K562 (cell line): ENCODE measurements around the gene RAD54L. TPM values are rescaled to one million over a fixed set of nuclear protein-coding genes. Genes with fewer than 3 reads are reported as not detected.

Experiments used
- ATAC-seq: fragments of 200-7000 bp; cut with Tn5 transposase; 3 replicates; pipeline ENCODE4 v1.9.1; 2020; ENCODE audit warnings: moderate library complexity
- BruUV-seq: library from RNA; stranded (reverse); fragments of 400-500 nt; replicated peaks from 2 replicates; lab custom pipeline; 2021; lab: Mats Ljungman, UMichigan
- CTCF ChIA-PET: fragments of 300-600 bp; formaldehyde crosslinking; extraction: SDS; loops from one replicate; lab custom pipeline; 2021; ENCODE audit warnings: low intra/inter-chr PET ratio; lab: Yijun Ruan, JAX
- POLR2A ChIA-PET: fragments of 300-600, 350-650 bp; sonication (Branson Sonifier 250); formaldehyde crosslinking; extraction: SDS; loops from one replicate; lab custom pipeline; 2021; ENCODE audit warnings: antibody characterized with exemption, inconsistent platforms; lab: Yijun Ruan, JAX
- DNase-seq, 4 experiments: peaks; one replicate each; pipeline versions ENCODE4 v3.0.0 to v3.0.0-alpha.2; 2011 to 2018; ENCODE audit warnings: low spot score in 3 of 4, mixed read lengths in 3 of 4; ENCODE audit errors: extremely low read depth in 1 of 4
- FAIRE-seq: peaks from 2 replicates; lab custom pipeline; 2011; peaks lifted over from hg19 to GRCh38; lab: Jason Lieb, UNC
- H2AFZ ChIP-seq: 2 replicates; pipeline ENCODE4 v1.6.0; 2011; ENCODE audit warnings: low read depth, low read length, control low read depth, inconsistent platforms
- H3K27ac ChIP-seq: fragments of 200-600 bp; 3 replicates; pipeline ENCODE4 v1.8.0; 2011; ENCODE audit warnings: low read depth, mild to moderate bottlenecking, control low read depth, inconsistent platforms, low read length, moderate library complexity, mixed read lengths; ENCODE audit errors: extremely low read depth
- H3K27me3 ChIP-seq, 2 experiments: fragments of 300-600 bp in 1 of 2; 2 replicates in 1 of 2; 3 replicates in 1 of 2; pipeline versions ENCODE4 v1.6.0 to v1.8.0; 2011; ENCODE audit warnings: inconsistent platforms in 2 of 2, low read length in 2 of 2, mild to moderate bottlenecking in 1 of 2, mixed read lengths in 1 of 2, moderate library complexity in 1 of 2; ENCODE audit not compliant: control insufficient read depth in 2 of 2, insufficient read depth in 2 of 2
- H3K36me3 ChIP-seq: fragments of 300-600 bp; 3 replicates; pipeline ENCODE4 v1.8.0; 2011; ENCODE audit warnings: mild to moderate bottlenecking, low read length, inconsistent platforms; ENCODE audit not compliant: control insufficient read depth, insufficient read depth
- H3K4me1 ChIP-seq, 2 experiments: fragments of 200-600 bp in 1 of 2; replicated peaks in 1 of 2; 2 replicates in 1 of 2; 3 replicates in 1 of 2; pipeline versions ENCODE4 v1.5.1 to v1.8.0; 2011; ENCODE audit warnings: inconsistent platforms in 2 of 2, low read length in 2 of 2, mild to moderate bottlenecking in 1 of 2, mixed read lengths in 1 of 2, moderate library complexity in 1 of 2; ENCODE audit not compliant: control insufficient read depth in 2 of 2, insufficient read depth in 2 of 2
- H3K4me2 ChIP-seq: 2 replicates; pipeline ENCODE4 v1.6.1; 2011; ENCODE audit warnings: low read length, control low read depth, inconsistent platforms, mixed read lengths; ENCODE audit not compliant: insufficient read depth
- H3K4me3 ChIP-seq: fragments of 200-600 bp; sonication (generic), shearing (Covaris generic); 2 replicates; pipeline ENCODE4 v1.5.1; 2016; ENCODE audit warnings: control low read depth, inconsistent platforms
- H3K79me2 ChIP-seq: fragments of 200-600 bp; 3 replicates; pipeline ENCODE4 v1.8.0; 2011; ENCODE audit warnings: low read length, inconsistent platforms; ENCODE audit not compliant: control insufficient read depth, insufficient read depth
- H3K9ac ChIP-seq, 2 experiments: 2 replicates each; pipeline versions ENCODE4 v1.6.0 to v1.6.1; 2011; ENCODE audit warnings: low read depth in 2 of 2, low read length in 2 of 2, control low read depth in 1 of 2, inconsistent platforms in 1 of 2, mild to moderate bottlenecking in 1 of 2, mixed read lengths in 1 of 2; ENCODE audit not compliant: insufficient read depth in 1 of 2
- H3K9me1 ChIP-seq: one replicate; pipeline ENCODE4 v1.6.0; 2011; ENCODE audit warnings: inconsistent platforms, mild to moderate bottlenecking, low read length, moderate library complexity; ENCODE audit not compliant: control insufficient read depth, insufficient read depth
- H3K9me3 ChIP-seq: replicated peaks from 2 replicates; pipeline ENCODE4 v1.5.1; 2011; ENCODE audit warnings: low read depth, low read length, inconsistent platforms; ENCODE audit not compliant: control insufficient read depth, insufficient read depth
- H4K20me1 ChIP-seq: replicated peaks from 2 replicates; pipeline ENCODE4 v1.6.1; 2011; ENCODE audit warnings: low read length, inconsistent platforms, mixed read lengths; ENCODE audit not compliant: control insufficient read depth, insufficient read depth
- CREB1 ChIP-seq, 2 experiments: sonication (generic) in 1 of 2; formaldehyde crosslinking in 1 of 2; IDR thresholded peaks; 2 replicates each; pipeline versions ENCODE4 v1.6.1 to v1.8.0; 2012 to 2022; ENCODE audit warnings: inconsistent platforms in 1 of 2, mild to moderate bottlenecking in 1 of 2, missing genetic modification reagents in 1 of 2, moderate library complexity in 1 of 2
- MAFF ChIP-seq: IDR thresholded peaks from 2 replicates; pipeline ENCODE4 v1.6.1; 2012; ENCODE audit warnings: low read length, improper control_type of control experiment
- MED1 ChIP-seq: sonication (generic); formaldehyde crosslinking; IDR thresholded peaks from 2 replicates; pipeline ENCODE4 v1.8.1; 2023; ENCODE audit warnings: missing genetic modification reagents, borderline replicate concordance
- NBN ChIP-seq: fragments of 450-650 bp; IDR thresholded peaks from 2 replicates; pipeline ENCODE4 v1.6.1; 2016; ENCODE audit warnings: low read depth, mild to moderate bottlenecking
- RFX1 ChIP-seq: fragments of 450-650 bp; IDR thresholded peaks from 2 replicates; pipeline ENCODE4 v1.6.1; 2016; ENCODE audit warnings: mild to moderate bottlenecking, moderate library complexity
- SIX5 ChIP-seq, 2 experiments: IDR thresholded peaks; 2 replicates each; pipeline ENCODE4 v1.6.1; 2011; ENCODE audit warnings: low read length in 2 of 2, borderline replicate concordance in 1 of 2, low read depth in 1 of 2, mild to moderate bottlenecking in 1 of 2, moderate library complexity in 1 of 2; ENCODE audit not compliant: insufficient read depth in 1 of 2
- ZNF644 ChIP-seq: fragments of 200-800 bp; sonication (Bioruptor generic); IDR thresholded peaks from 2 replicates; pipeline ENCODE4 v1.6.1; 2016; ENCODE audit warnings: low read depth, missing genetic modification characterization, missing compliant biosample characterization
- WGBS: fragments of 100-300 bp; shearing (Covaris generic); methylation state at CpG from one replicate; pipeline ENCODE4 v1.1.6; 2016; ENCODE audit warnings: low coverage, mixed read lengths; ENCODE audit not compliant: insufficient coverage; ENCODE audit errors: missing lambda C conversion rate; 5-methylcytosine and 5-hydroxymethylcytosine counted together
- in situ Hi-C: fragments of 300-500 bp; cut with MboI; formaldehyde crosslinking; loops from 4 replicates; pipeline ENCODE4 v1.15.0; 2018; ENCODE audit warnings: inconsistent platforms, mixed read lengths
- intact Hi-C: fragments of 100-400 bp; cut with micrococcal nuclease; formaldehyde crosslinking; loops from 2 replicates; pipeline ENCODE4 v1.14.2; 2022
- polyA plus RNA-seq, 8 experiments: library from polyadenylated mRNA; depleted of rRNA in 4 of 8; stranded (reverse) in 5 of 8; unstranded in 3 of 8; fragments of >200 nt; fragmentation: Nextera tagmentation in 2 of 8; fragmentation: Illumina TruSeq in 1 of 8; extraction: Ambion mirVana in 2 of 8; extraction: Trizol in 1 of 8; gene quantifications; 2 replicates each; pipeline versions ENCODE4 v1.2.1 to v1.2.3, GENCODE V29; 2011 to 2014; ENCODE audit warnings: inconsistent platforms in 1 of 8, missing spikeins in 1 of 8
- total RNA-seq, 7 experiments: library from RNA; depleted of rRNA in 6 of 7; stranded (reverse); fragments of >200 nt in 6 of 7; fragmentation: Illumina TruSeq in 2 of 7; extraction: Trizol in 2 of 7; gene quantifications; 2 replicates each; pipeline versions ENCODE4 v1.2.1 to v1.2.3, GENCODE V29; 2011 to 2021; ENCODE audit warnings: low replicate concordance in 1 of 7

The RAD54L gene
- total and polyA plus RNA-seq, 9 of the 15 experiments (the other 6 are each of a cell fraction or from before 2014, with no cell fraction given), result 17.9 to 92.3 (median 37.5) TPM

GRCh38 chr1:46254668-46255067, 7.1 kb downstream of the RAD54L start:
- TF ChIP-seq ZNF644 (tag) (no peak), RFX1 (no peak), MAFF (no peak), MED1 (CRISPR knock-in tag) (no peak), CREB1 (IDR thresholded peaks at IDR 0.05) (no peak), CREB1 (CRISPR knock-in tag; IDR thresholded peaks at IDR 0.05) (no peak), NBN (no peak), SIX5 (IDR thresholded peaks at IDR 0.05; ENCODE audit: borderline replicate concordance in 1 of 2, insufficient read depth in 1 of 2, low read depth in 1 of 2, low read length in 2 of 2) (no peak)
- TF ChIP-seq, all 486 proteins: peak for 0
- WGBS, result 85% methylated on average over 5 of the region's 5 CpGs
- ATAC-seq (no peak), FAIRE-seq (no peak), DNase-seq (no peak)
- Histone ChIP-seq H3K9me3 (no peaks in the 10 kb centered on the region; the same call in 1 of the 2 replicates), H3K4me1 (no peaks in the 10 kb centered on the region; a peak in 3 of 5 replicates), H2AFZ (no peak overlapping the region), H3K36me3 (peaks cover 96% of the 10 kb centered on the region), H3K9ac (no peak overlapping the region; a peak in 1 of 4 replicates), H3K79me2 (peaks cover 23% of the 10 kb centered on the region), H3K9me1 (no peaks in the 10 kb centered on the region), H3K4me3 (no peak overlapping the region), H3K27me3 (no peaks in the 10 kb centered on the region), H3K4me2 (no peak overlapping the region), H4K20me1 (peaks cover 4% of the 10 kb centered on the region), H3K27ac (no peak overlapping the region)
- intact Hi-C loops (no loop called here), in situ Hi-C loops (no loop called here)
- POLR2A ChIA-PET, result interaction anchor here (0.7 to 3.3 kb wide), 8 partner anchors 8 to 633 kb away, joined by 3 to 23 read pairs (median 5); partner anchors contain the start of gene RAD54L
- CTCF ChIA-PET, result no interaction called here
- no TSS peak for BruUV-seq
